ENCODE results near the gene UNC45B. TPM values are rescaled to one million over a fixed set of nuclear protein-coding genes. Genes with fewer than 3 reads are reported as not detected.

The UNC45B gene
- total RNA-seq, 1 experiment from 2014 or later, result not detected

GRCh38 chr17:35167666-35168065 lies 20.0 kb downstream of the UNC45B start:
- ChIA-PET CTCF (interaction anchor here (0.8 kb wide), 1 partner anchor 10 kb away, joined by 3 read pairs; no protein-coding TSS in a partner anchor), RAD21 (ENCODE audit: low non-redundant PET in 1 of 2, low total read pairs in 2 of 2, uncharacterized antibody in 2 of 2, unreplicated experiment in 2 of 2) (no interaction called here)

More at GRCh38 chr17:35167666-35168065, 20.0 kb downstream of the UNC45B start:
- Histone ChIP-seq H2AFZ (ENCODE audit: low read depth, low read length, poor library complexity, severe bottlenecking) (no peak overlapping the region), H3K36me3 (ENCODE audit: control insufficient read depth in 1 of 2, insufficient read depth in 2 of 2, low read length in 2 of 2) (no peaks in the 10 kb centered on the region), H3K4me2 (ENCODE audit: low read length) (no peak overlapping the region), H4K20me1 (ENCODE audit: insufficient read depth) (no peaks in the 10 kb centered on the region), H3K27me3 (ENCODE audit: insufficient read depth, low read length) (no peaks in the 10 kb centered on the region), H3K9ac (ENCODE audit: low read length) (no peak overlapping the region), H3K4me1 (ENCODE audit: control insufficient read depth in 1 of 2, insufficient read depth in 2 of 2, low read length in 2 of 2) (no peaks in the 10 kb centered on the region), H3K79me2 (ENCODE audit: insufficient read depth, low read length) (no peaks in the 10 kb centered on the region), H3K9me2 (ENCODE audit: insufficient read depth) (no peaks in the 10 kb centered on the region), H3K4me3 (replicated peaks in 1 of 2; ENCODE audit: low read depth in 1 of 2, low read length in 2 of 2) (no peak overlapping the region), H3K9me3 (ENCODE audit: control insufficient read depth in 1 of 2, insufficient read depth in 1 of 2, low read depth in 1 of 2, low read length in 2 of 2) (no peaks in the 10 kb centered on the region), H3K27ac (ENCODE audit: low read depth, low read length) (no peak overlapping the region)
- DNase-seq (ENCODE audit: low read depth, low spot score) (no peak), ATAC-seq (no peak)
- intact Hi-C loops (cut with micrococcal nuclease), result no loop called here
- POLR2A ChIA-PET, result no interaction called here
- no peak for TF ChIP-seq JUND (IDR thresholded peaks at IDR 0.05)
- TF ChIP-seq ZNF274 (IDR thresholded peaks at IDR 0.05; ENCODE audit: low read depth, low read length), result no peak
- no peak for TF ChIP-seq SP1 (IDR thresholded peaks at IDR 0.05; ENCODE audit: low read depth)
- no peak for TF ChIP-seq ATF3 (IDR thresholded peaks at IDR 0.05)
- no peak for TF ChIP-seq MAX (IDR thresholded peaks at IDR 0.05)
- TF ChIP-seq YY1 (IDR thresholded peaks at IDR 0.05; ENCODE audit: extremely low read depth, insufficient replicate concordance, low read depth, low read length), result no peak
- TF ChIP-seq CTCF (IDR thresholded peaks at IDR 0.05 in 2 of 3, conservative IDR thresholded peaks at IDR 0.05 in 1 of 3; ENCODE audit: borderline replicate concordance in 1 of 3, insufficient read depth in 1 of 3, low read depth in 2 of 3, low read length in 2 of 3), result no peak
- TF ChIP-seq EZH2phosphoT487 (IDR thresholded peaks at IDR 0.05; ENCODE audit: borderline replicate concordance), result no peak
- TF ChIP-seq POLR2A (IDR thresholded peaks at IDR 0.05; ENCODE audit: borderline replicate concordance, extremely low read depth, insufficient read depth, insufficient read length), result no peak
- TF ChIP-seq CBX3 (IDR thresholded peaks at IDR 0.05; ENCODE audit: low read depth), result no peak
- no peak for TF ChIP-seq SRF (IDR thresholded peaks at IDR 0.05; ENCODE audit: low read depth)
- no TSS peak for BruUV-seq (replicated peaks)
